Measurements from ENCODE around the gene MBD3. TPM values are rescaled to one million over a fixed set of nuclear protein-coding genes. Genes with fewer than 3 reads are reported as not detected.
"Not testable (repeated sequence)": the region's sequence is repeated elsewhere in the genome, so short reads cannot be mapped to it uniquely, and the experiment has no call there.

The MBD3 gene
- total and polyA plus RNA-seq, 2 donors (not counting 1 experiment from before 2014, with no cell fraction given), result 19.8 to 85.2 TPM

DNA sequence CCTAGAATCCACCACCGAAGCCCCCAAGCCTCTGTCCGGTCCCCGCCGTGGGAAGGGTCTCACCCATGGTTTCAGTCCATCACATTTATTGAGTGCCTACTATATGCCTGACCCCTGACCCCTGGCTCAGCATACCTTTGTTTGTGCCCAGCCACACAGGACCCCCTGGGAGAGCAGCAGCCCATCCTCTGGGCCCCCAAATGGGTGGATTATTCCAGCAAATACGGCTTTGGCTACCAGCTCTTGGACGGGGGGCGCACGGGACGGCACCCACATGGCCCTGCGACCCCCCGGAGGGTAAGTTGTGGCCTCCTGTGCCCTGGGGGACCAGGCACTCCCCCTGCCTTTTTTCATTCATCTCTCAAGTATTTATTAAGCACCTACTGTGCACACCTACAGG is 61.1 kb downstream of the MBD3 start:
- Histone ChIP-seq H3K4me2 (ENCODE audit: extremely low read depth, insufficient read depth, low read length) (no peak overlapping the region), H2AFZ (ENCODE audit: low read length) (no peak overlapping the region), H3K27ac (ENCODE audit: insufficient read depth, low read length) (no peak overlapping the region), H3K36me3 (ENCODE audit: control insufficient read depth, insufficient read depth, low read length) (no peaks in the 10 kb centered on the region), H3K4me1 (ENCODE audit: control insufficient read depth, extremely low read depth, insufficient read depth, low read length) (no peaks in the 10 kb centered on the region), H4K20me1 (ENCODE audit: control insufficient read depth, extremely low read depth, insufficient read depth, low read length) (no peaks in the 10 kb centered on the region), H3K79me2 (ENCODE audit: control insufficient read depth, insufficient read depth, low read length) (no peaks in the 10 kb centered on the region), H3K4me3 (replicated peaks in 1 of 4; ENCODE audit: control extremely low read depth in 1 of 4, insufficient read depth in 1 of 4, low read depth in 3 of 4, low read length in 4 of 4) (no peak overlapping the region), H3K9ac (ENCODE audit: insufficient read depth, low read length) (no peak overlapping the region), H3K9me3 (ENCODE audit: control insufficient read depth, insufficient read depth, low read depth, low read length) (no peaks in the 10 kb centered on the region), H3K27me3 (ENCODE audit: control insufficient read depth, insufficient read depth, low read length) (no peaks in the 10 kb centered on the region)
- TF ChIP-seq, protein P1, sequence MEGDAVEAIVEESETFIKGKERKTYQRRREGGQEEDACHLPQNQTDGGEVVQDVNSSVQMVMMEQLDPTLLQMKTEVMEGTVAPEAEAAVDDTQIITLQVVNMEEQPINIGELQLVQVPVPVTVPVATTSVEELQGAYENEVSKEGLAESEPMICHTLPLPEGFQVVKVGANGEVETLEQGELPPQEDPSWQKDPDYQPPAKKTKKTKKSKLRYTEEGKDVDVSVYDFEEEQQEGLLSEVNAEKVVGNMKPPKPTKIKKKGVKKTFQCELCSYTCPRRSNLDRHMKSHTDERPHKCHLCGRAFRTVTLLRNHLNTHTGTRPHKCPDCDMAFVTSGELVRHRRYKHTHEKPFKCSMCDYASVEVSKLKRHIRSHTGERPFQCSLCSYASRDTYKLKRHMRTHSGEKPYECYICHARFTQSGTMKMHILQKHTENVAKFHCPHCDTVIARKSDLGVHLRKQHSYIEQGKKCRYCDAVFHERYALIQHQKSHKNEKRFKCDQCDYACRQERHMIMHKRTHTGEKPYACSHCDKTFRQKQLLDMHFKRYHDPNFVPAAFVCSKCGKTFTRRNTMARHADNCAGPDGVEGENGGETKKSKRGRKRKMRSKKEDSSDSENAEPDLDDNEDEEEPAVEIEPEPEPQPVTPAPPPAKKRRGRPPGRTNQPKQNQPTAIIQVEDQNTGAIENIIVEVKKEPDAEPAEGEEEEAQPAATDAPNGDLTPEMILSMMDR (conservative IDR thresholded peaks at IDR 0.05 in 1 of 2, IDR thresholded peaks at IDR 0.05 in 1 of 2; ENCODE audit: low read depth in 1 of 2, low read length in 2 of 2), result no peak
- DNase-seq (ENCODE audit: low read depth in 2 of 2), result no peak

DNA sequence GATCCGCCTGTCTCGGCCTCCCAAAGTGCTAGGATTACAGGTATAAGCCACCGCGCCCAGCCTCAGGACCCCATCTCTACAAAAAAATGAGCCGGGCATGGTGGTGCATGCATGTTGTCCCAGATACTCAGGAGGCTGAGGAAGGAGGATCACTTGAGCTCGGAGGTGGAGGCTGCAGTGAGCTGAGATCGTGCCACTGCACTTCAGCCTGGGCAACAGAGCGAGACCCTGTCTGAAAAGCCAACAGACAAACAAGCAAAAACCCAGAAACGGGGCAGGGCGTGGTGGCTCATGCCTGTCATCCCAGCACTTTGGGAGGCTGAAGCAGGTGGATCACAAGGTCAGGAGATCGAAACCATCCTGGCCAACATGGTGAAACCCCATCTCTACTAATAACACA is 61.8 kb downstream of the MBD3 start:
- DNase-seq (ENCODE audit: low read depth in 2 of 2); H3K27ac ChIP-seq (ENCODE audit: insufficient read depth, low read length); H2AFZ ChIP-seq (ENCODE audit: low read length); H3K79me2 ChIP-seq (ENCODE audit: control insufficient read depth, insufficient read depth, low read length); H3K36me3 ChIP-seq (ENCODE audit: control insufficient read depth, insufficient read depth, low read length); H3K27me3 ChIP-seq (ENCODE audit: control insufficient read depth, insufficient read depth, low read length); H3K9ac ChIP-seq (ENCODE audit: insufficient read depth, low read length); H3K4me3 ChIP-seq (replicated peaks in 1 of 4; ENCODE audit: control extremely low read depth in 1 of 4, insufficient read depth in 1 of 4, low read depth in 3 of 4, low read length in 4 of 4); H3K4me2 ChIP-seq (ENCODE audit: extremely low read depth, insufficient read depth, low read length); H3K4me1 ChIP-seq (ENCODE audit: control insufficient read depth, extremely low read depth, insufficient read depth, low read length); H4K20me1 ChIP-seq (ENCODE audit: control insufficient read depth, extremely low read depth, insufficient read depth, low read length); H3K9me3 ChIP-seq (ENCODE audit: control insufficient read depth, insufficient read depth, low read depth, low read length): not testable (repeated sequence)

DNA sequence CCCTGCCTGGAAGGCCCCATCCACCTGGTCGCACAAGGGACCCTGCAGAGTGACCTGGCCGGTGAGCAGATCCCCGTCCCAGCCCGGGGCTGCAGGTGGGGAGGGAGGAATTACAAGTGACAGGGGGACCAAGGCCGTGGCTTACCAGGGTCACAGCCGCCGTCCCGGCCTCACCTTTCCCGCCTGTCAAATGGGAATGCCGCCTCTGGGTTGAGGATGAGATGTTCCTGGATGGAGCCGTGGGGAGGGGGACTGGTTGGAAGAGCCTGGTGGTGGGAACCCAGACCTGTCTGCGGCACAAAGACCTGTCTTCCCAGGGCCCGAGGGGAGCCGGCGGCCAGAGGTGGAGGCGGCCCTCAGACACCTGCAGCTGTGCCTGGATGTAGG is 63.2 kb downstream of the MBD3 start:
- no peak overlapping the region for H3K4me3 ChIP-seq (replicated peaks in 1 of 4; ENCODE audit: control extremely low read depth in 1 of 4, insufficient read depth in 1 of 4, low read depth in 3 of 4, low read length in 4 of 4)
- no peak overlapping the region for H3K27ac ChIP-seq (ENCODE audit: insufficient read depth, low read length)
- no peaks in the 10 kb centered on the region for H3K9me3 ChIP-seq (ENCODE audit: control insufficient read depth, insufficient read depth, low read depth, low read length)
- H2AFZ ChIP-seq (ENCODE audit: low read length), result no peak overlapping the region
- peaks cover 9% of the 10 kb centered on the region for H3K27me3 ChIP-seq (ENCODE audit: control insufficient read depth, insufficient read depth, low read length)
- no peak overlapping the region for H3K9ac ChIP-seq (ENCODE audit: insufficient read depth, low read length)
- no peaks in the 10 kb centered on the region for H3K4me1 ChIP-seq (ENCODE audit: control insufficient read depth, extremely low read depth, insufficient read depth, low read length)
- H3K36me3 ChIP-seq (ENCODE audit: control insufficient read depth, insufficient read depth, low read length), result no peaks in the 10 kb centered on the region
- no peaks in the 10 kb centered on the region for H4K20me1 ChIP-seq (ENCODE audit: control insufficient read depth, extremely low read depth, insufficient read depth, low read length)
- no peaks in the 10 kb centered on the region for H3K79me2 ChIP-seq (ENCODE audit: control insufficient read depth, insufficient read depth, low read length)
- no peak for DNase-seq (ENCODE audit: low read depth in 2 of 2)
- H3K4me2 ChIP-seq (ENCODE audit: extremely low read depth, insufficient read depth, low read length), result no peak overlapping the region
- TF ChIP-seq, protein P1 (conservative IDR thresholded peaks at IDR 0.05 in 1 of 2, IDR thresholded peaks at IDR 0.05 in 1 of 2; ENCODE audit: low read depth in 1 of 2, low read length in 2 of 2), result no peak
- no peak for TF ChIP-seq EZH2 (IDR thresholded peaks at IDR 0.05; ENCODE audit: low read length, missing control alignments)

Data from fibroblast of lung (primary cell).